Activated CD8-positive, alpha-beta memory T cell treated with anti-CD3 and anti-CD28 coated beads for 48 hours (primary cell): Measurements from ENCODE around the gene CEP89.
"Not testable (repeated sequence)": the region's sequence is repeated elsewhere in the genome, so short reads cannot be mapped to it uniquely, and the experiment has no call there.

Experiments used
- DNase-seq, 3 experiments: peaks; one replicate each; pipeline ENCODE4 v3.0.0-alpha.2; 2020; ENCODE audit warnings: low read depth in 2 of 3, low spot score in 2 of 3

Gene CEP89

GRCh38 chr19:32966750-32967149 is 5.0 kb downstream of the CEP89 start:
- no peak for DNase-seq

- DNase-seq, result no peak
Observed at GRCh38 chr19:32945260-32945659, 26.5 kb downstream of the CEP89 start.

GRCh38 chr19:32941273-32941672 is 30.5 kb downstream of the CEP89 start:
- not testable (repeated sequence) for DNase-seq

GRCh38 chr19:32936065-32936464 is 35.7 kb downstream of the CEP89 start:
- DNase-seq, result no peak

- no peak for DNase-seq
Observed at GRCh38 chr19:32935629-32936028, 36.1 kb downstream of the CEP89 start.

- DNase-seq, result no peak
Observed at GRCh38 chr19:32933571-32933970, 38.2 kb downstream of the CEP89 start.

- no peak for DNase-seq
Observed at GRCh38 chr19:32930567-32930966, 41.2 kb downstream of the CEP89 start.

- no peak for DNase-seq
Observed at GRCh38 chr19:32928806-32929205, 43.0 kb downstream of the CEP89 start.

- no peak for DNase-seq
Observed at GRCh38 chr19:32924200-32924599, 47.6 kb downstream of the CEP89 start.

GRCh38 chr19:32921624-32922023 is 50.1 kb downstream of the CEP89 start:
- DNase-seq, result no peak

- no peak for DNase-seq
Observed at GRCh38 chr19:32919365-32919764, 52.4 kb downstream of the CEP89 start.

GRCh38 chr19:32917616-32917996 is 54.2 kb downstream of the CEP89 start:
- no peak for DNase-seq

- DNase-seq, result no peak
Observed at GRCh38 chr19:32916969-32917615, 54.7 kb downstream of the CEP89 start.

- no peak for DNase-seq
Observed at GRCh38 chr19:32914879-32915660, 56.7 kb downstream of the CEP89 start.

- no peak for DNase-seq
Observed at GRCh38 chr19:32911467-32911866, 60.3 kb downstream of the CEP89 start.

GRCh38 chr19:32910874-32911273 is 60.9 kb downstream of the CEP89 start:
- DNase-seq, result no peak

- DNase-seq, result no peak
Observed at GRCh38 chr19:32910094-32910493, 61.7 kb downstream of the CEP89 start.

- DNase-seq, result no peak
Observed at GRCh38 chr19:32909257-32909656, 62.5 kb downstream of the CEP89 start.

- DNase-seq, result no peak
Observed at GRCh38 chr19:32908641-32909190, 63.0 kb downstream of the CEP89 start.

- no peak for DNase-seq
Observed at GRCh38 chr19:32902448-32902847, 69.3 kb downstream of the CEP89 start.

GRCh38 chr19:32901504-32902161 is 70.1 kb downstream of the CEP89 start:
- DNase-seq, result no peak
